HK-2 (cell line): ENCODE measurements around the gene KCTD13.
"Not testable (repeated sequence)": the region's sequence is repeated elsewhere in the genome, so short reads cannot be mapped to it uniquely, and the experiment has no call there.

Experiments
- DNase-seq: peaks from one replicate; pipeline ENCODE4 v3.0.0-alpha.2; 2018; ENCODE audit not compliant: unreplicated experiment

The KCTD13 gene

GRCh38 chr16:29925781-29926710, at the start of gene KCTD13:
KCTD13 (minus strand) TSS chr16:29926226; CDS start chr16:29926033, 193 bp downstream.
- DNase-seq: peak; percentile 85

- DNase-seq: no peak
These were observed 49.1 kb upstream of the KCTD13 start for GRCh38 chr16:29975134-29975538.

- DNase-seq: no peak
These were observed 48.5 kb upstream of the KCTD13 start for GRCh38 chr16:29974291-29975133.

- peak; percentile 97 for DNase-seq
These were observed 47.6 kb upstream of the KCTD13 start, which contains the start of gene TAOK2 for GRCh38 chr16:29973384-29974246. TAOK2 (plus strand) TSS chr16:29973868; CDS start chr16:29977773, 3,905 bp downstream.

- DNase-seq: no peak
These were observed 47.0 kb upstream of the KCTD13 start for GRCh38 chr16:29972992-29973383.

GRCh38 chr16:29972500-29972899, 46.5 kb upstream of the KCTD13 start:
- DNase-seq: no peak

- no peak for DNase-seq
These were observed 45.3 kb upstream of the KCTD13 start for GRCh38 chr16:29971304-29971703.

- DNase-seq: no peak
These were observed 42.2 kb upstream of the KCTD13 start for GRCh38 chr16:29968205-29968604.

GRCh38 chr16:29963021-29963743, 37.2 kb upstream of the KCTD13 start:
- DNase-seq: no peak

GRCh38 chr16:29962344-29962994, 36.4 kb upstream of the KCTD13 start:
- no peak for DNase-seq

GRCh38 chr16:29961479-29962343, 35.7 kb upstream of the KCTD13 start, which contains the start of gene TMEM219:
TMEM219 (plus strand) TSS chr16:29962079; CDS start chr16:29963144, 1,065 bp downstream.
- DNase-seq: peak; percentile 84

- DNase-seq: no peak
These were observed 35.1 kb upstream of the KCTD13 start for GRCh38 chr16:29961127-29961478.

GRCh38 chr16:29959821-29960220, 33.8 kb upstream of the KCTD13 start:
- not testable (repeated sequence) for DNase-seq

GRCh38 chr16:29959293-29959692, 33.3 kb upstream of the KCTD13 start:
- DNase-seq: no peak

GRCh38 chr16:29958756-29959155, 32.7 kb upstream of the KCTD13 start:
- no peak for DNase-seq

GRCh38 chr16:29951625-29952365, 25.8 kb upstream of the KCTD13 start:
- no peak for DNase-seq

GRCh38 chr16:29950806-29951461, 24.9 kb upstream of the KCTD13 start:
- DNase-seq: no peak

- DNase-seq: no peak
These were observed 21.9 kb upstream of the KCTD13 start for GRCh38 chr16:29947897-29948296.
